Effector CD8-positive, alpha-beta T cell (primary cell): ENCODE results near the gene BANF2.
"Not testable (repeated sequence)": the region's sequence is repeated elsewhere in the genome, so short reads cannot be mapped to it uniquely, and the experiment has no call there.

Experiments
- DNase-seq: peaks from one replicate; lab custom pipeline; 2025; lab: John Stamatoyannopoulos, UW
- total RNA-seq, 4 experiments: gene quantifications; one replicate each; lab custom pipeline; 2026; lab: John Stamatoyannopoulos, UW

Gene BANF2
- 0 reads per million in 4 experiments for total RNA-seq

GRCh38 chr20:17699931-17700351, at the start of gene BANF2:
Gene BANF2, plus strand, starts transcription at chr20:17699966. Its CDS starts 25,060 bp downstream, at chr20:17725026.
- no peak for DNase-seq

GRCh38 chr20:17650301-17651128, 49.3 kb upstream of the BANF2 start:
- DNase-seq = no peak

- DNase-seq = no peak
Observed at GRCh38 chr20:17651129-17651759, 48.5 kb upstream of the BANF2 start.

GRCh38 chr20:17651760-17652388, 47.9 kb upstream of the BANF2 start:
- DNase-seq = no peak

- no peak for DNase-seq
Observed at GRCh38 chr20:17652411-17652810, 47.4 kb upstream of the BANF2 start.

- DNase-seq = no peak
Observed at GRCh38 chr20:17653835-17654648, 45.7 kb upstream of the BANF2 start.

- DNase-seq = no peak
Observed at GRCh38 chr20:17654649-17655285, 45.0 kb upstream of the BANF2 start.

GRCh38 chr20:17655286-17655651, 44.5 kb upstream of the BANF2 start:
- no peak for DNase-seq

GRCh38 chr20:17655865-17656479, 43.8 kb upstream of the BANF2 start:
- DNase-seq = no peak

GRCh38 chr20:17657079-17657825, 42.5 kb upstream of the BANF2 start:
- no peak for DNase-seq

- no peak for DNase-seq
Observed at GRCh38 chr20:17657898-17658647, 41.7 kb upstream of the BANF2 start.

GRCh38 chr20:17658648-17658993, 41.1 kb upstream of the BANF2 start:
- no peak for DNase-seq

- DNase-seq = not testable (repeated sequence)
Observed at GRCh38 chr20:17659344-17659743, 40.4 kb upstream of the BANF2 start.

- DNase-seq = no peak
Observed at GRCh38 chr20:17659801-17660200, 40.0 kb upstream of the BANF2 start.

GRCh38 chr20:17660667-17661066, 39.1 kb upstream of the BANF2 start:
- DNase-seq = no peak

GRCh38 chr20:17661121-17661744, 38.5 kb upstream of the BANF2 start:
- DNase-seq = no peak

GRCh38 chr20:17662333-17663039, 37.3 kb upstream of the BANF2 start:
- DNase-seq = no peak

GRCh38 chr20:17663040-17663399, 36.7 kb upstream of the BANF2 start:
- DNase-seq = no peak

- DNase-seq = no peak
Observed at GRCh38 chr20:17663486-17663885, 36.3 kb upstream of the BANF2 start.
